GM23338 (cell line): ENCODE measurements around the gene MAP3K6. TPM values are rescaled to one million over a fixed set of nuclear protein-coding genes. Genes with fewer than 3 reads are reported as not detected.
A peak's percentile ranks its signal among the peaks of the same experiment; 100 is the strongest.

ENCODE experiments used
- ATAC-seq: fragments of 200-7000 bp; cut with Tn5 transposase; 3 replicates; pipeline ENCODE4 v1.9.1; 2020
- DNase-seq: peaks from one replicate; pipeline ENCODE4 v3.0.0-alpha.2; 2015; ENCODE audit warnings: low spot score
- H2AFZ ChIP-seq: fragments of 200-600 bp; sonication (generic); 2 replicates; pipeline ENCODE4 v1.8.0; 2016; ENCODE audit warnings: antibody characterized with exemption, mild to moderate bottlenecking, moderate library complexity
- H3F3A ChIP-seq: fragments of 200-600 bp; sonication (generic); replicated peaks from 2 replicates; pipeline ENCODE4 v1.8.0; 2017; ENCODE audit warnings: antibody characterized with exemption, mixed run types, low read depth
- H3K27ac ChIP-seq: fragments of 200-600 bp; sonication (generic); 2 replicates; pipeline ENCODE4 v1.6.1; 2016; ENCODE audit warnings: low read depth
- H3K27me3 ChIP-seq: fragments of 200-600 bp; sonication (generic); 2 replicates; pipeline ENCODE4 v1.8.0; 2016; ENCODE audit warnings: mild to moderate bottlenecking, mixed run types, moderate library complexity; ENCODE audit not compliant: insufficient read depth
- H3K36me3 ChIP-seq: fragments of 200-600 bp; sonication (generic); 2 replicates; pipeline ENCODE4 v1.8.0; 2016; ENCODE audit warnings: mild to moderate bottlenecking; ENCODE audit not compliant: insufficient read depth
- H3K4me1 ChIP-seq: fragments of 200-600 bp; sonication (generic); 2 replicates; pipeline ENCODE4 v1.8.0; 2016; ENCODE audit warnings: mild to moderate bottlenecking, moderate library complexity; ENCODE audit not compliant: insufficient read depth
- H3K4me2 ChIP-seq: fragments of 200-600 bp; sonication (generic); 2 replicates; pipeline ENCODE4 v1.7.1; 2017; ENCODE audit warnings: mixed run types
- H3K4me3 ChIP-seq: fragments of 200-600 bp; sonication (generic); 2 replicates; pipeline ENCODE4 v1.6.1; 2016; ENCODE audit warnings: mixed run types
- H3K79me2 ChIP-seq: fragments of 200-600 bp; sonication (generic); replicated peaks from 2 replicates; pipeline ENCODE4 v1.8.0; 2017; ENCODE audit warnings: mild to moderate bottlenecking; ENCODE audit not compliant: insufficient read depth
- H3K9me2 ChIP-seq: fragments of 200-600 bp; sonication (generic); 2 replicates; pipeline ENCODE4 v1.8.0; 2017; ENCODE audit not compliant: insufficient read depth
- H4K20me1 ChIP-seq: fragments of 200-600 bp; sonication (generic); replicated peaks from 2 replicates; pipeline ENCODE4 v1.8.0; 2017; ENCODE audit warnings: mild to moderate bottlenecking; ENCODE audit not compliant: insufficient read depth
- H3K27ac Mint-ChIP-seq: 2 replicates; pipeline ENCODE4 v1.8.0; 2020; ENCODE audit warnings: inconsistent platforms, mild to moderate bottlenecking, moderate library complexity, mixed read lengths
- H3K27me3 Mint-ChIP-seq: 3 replicates; pipeline ENCODE4 v1.8.0; 2022; ENCODE audit warnings: low read depth, mild to moderate bottlenecking, moderate library complexity, mixed read lengths, inconsistent platforms; ENCODE audit not compliant: insufficient read depth, poor library complexity
- H3K36me3 Mint-ChIP-seq: 3 replicates; pipeline ENCODE4 v1.8.0; 2021; ENCODE audit warnings: low read depth, mild to moderate bottlenecking, inconsistent platforms, moderate library complexity, mixed read lengths
- H3K4me1 Mint-ChIP-seq: 3 replicates; pipeline ENCODE4 v1.8.0; 2020; ENCODE audit warnings: mild to moderate bottlenecking, inconsistent platforms, mixed read lengths
- H3K4me3 Mint-ChIP-seq: 3 replicates; pipeline ENCODE4 v1.8.0; 2021; ENCODE audit warnings: moderate library complexity, mild to moderate bottlenecking, inconsistent platforms, mixed read lengths
- H3K9me3 Mint-ChIP-seq: 3 replicates; pipeline ENCODE4 v1.8.0; 2020; ENCODE audit warnings: moderate library complexity, mild to moderate bottlenecking, inconsistent platforms, mixed read lengths
- CREB1 ChIP-seq: fragments of 250-450 bp; sonication (Bioruptor Pico); IDR thresholded peaks from 2 replicates; pipeline ENCODE4 v1.5.0; 2020; ENCODE audit warnings: low read depth, mild to moderate bottlenecking, moderate library complexity
- CTCF ChIP-seq, 2 experiments: fragments of 200-600 bp in 1 of 2; sonication (generic) in 1 of 2; conservative IDR thresholded peaks; 2 replicates each; pipeline versions ENCODE4 v1.5.1 to v1.6.1; 2016 to 2017; ENCODE audit warnings: antibody characterized with exemption in 2 of 2, low read depth in 2 of 2, mild to moderate bottlenecking in 2 of 2, moderate library complexity in 1 of 2
- EZH2phosphoT487 ChIP-seq: fragments of 200-600 bp; sonication (generic); IDR thresholded peaks from one replicate; pipeline ENCODE4 v1.8.1; 2018; ENCODE audit warnings: antibody characterized with exemption; ENCODE audit not compliant: unreplicated experiment
- POLR2AphosphoS5 ChIP-seq: IDR thresholded peaks from 2 replicates; pipeline ENCODE4 v1.6.1; 2016; ENCODE audit warnings: antibody characterized with exemption, low read depth
- ZNF462 ChIP-seq: fragments of 250-450 bp; sonication (Bioruptor Pico); IDR thresholded peaks from 2 replicates; pipeline ENCODE4 v1.5.0; 2020; ENCODE audit warnings: mild to moderate bottlenecking, moderate library complexity
- polyA plus RNA-seq: library from polyadenylated mRNA; unstranded; fragments of >200 nt; fragmentation: Nextera tagmentation; extraction: Ambion mirVana; gene quantifications from 2 replicates; pipeline ENCODE4 v1.2.1, GENCODE V29; 2016
- total RNA-seq: library from RNA; depleted of rRNA; stranded (reverse); fragments of >200 nt; shearing (Covaris generic); gene quantifications from 2 replicates; pipeline ENCODE4 v1.2.3, GENCODE V29; 2014

MAP3K6 gene
- total and polyA plus RNA-seq, 2 experiments from 2014 or later, result 8.2 to 10.6 TPM

DNA sequence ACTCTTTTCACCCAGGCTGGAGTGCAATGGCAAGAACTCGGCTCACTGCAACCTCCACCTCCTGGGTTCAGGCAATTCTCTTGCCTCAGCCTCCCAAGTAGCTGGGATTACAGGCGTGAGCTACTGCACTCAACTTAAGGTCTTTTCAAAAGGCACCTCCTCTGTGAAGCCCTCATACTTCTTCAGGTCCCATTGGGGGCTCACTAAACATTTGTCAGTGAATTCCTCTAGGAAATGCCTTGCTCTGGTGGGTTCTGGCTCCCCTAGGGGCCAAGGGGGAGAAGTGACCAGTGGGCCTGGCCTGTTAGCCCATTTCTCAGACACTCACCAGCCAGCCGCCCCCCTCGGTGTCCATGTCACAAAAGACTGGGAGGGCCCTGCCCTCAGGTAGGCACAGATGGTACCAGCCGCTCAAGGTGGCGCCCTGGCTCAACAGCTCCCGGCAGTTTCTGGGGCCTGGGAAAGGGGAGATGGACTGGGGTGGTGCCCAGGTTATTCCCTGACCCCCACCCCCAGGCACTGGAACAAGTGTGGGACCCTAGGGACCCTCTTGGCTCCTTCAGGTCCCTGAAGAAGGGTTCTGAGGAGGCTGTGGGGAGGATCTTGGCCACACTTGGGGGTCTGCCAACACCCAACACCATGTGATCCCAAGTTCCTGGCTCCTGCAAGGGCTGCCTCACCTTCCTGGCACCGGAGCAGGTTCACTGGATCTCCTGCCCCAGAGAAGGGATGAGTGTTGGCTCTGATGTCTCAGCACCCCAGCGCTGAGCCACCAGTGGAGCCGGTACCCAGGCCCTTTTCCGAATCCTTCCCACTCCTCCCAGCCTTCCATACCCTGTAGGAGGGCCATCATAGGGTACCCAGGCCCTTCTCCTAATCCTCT lies 6.3 kb upstream of the MAP3K6 start:
- Mint-ChIP-seq H3K4me3 (no peak overlapping the region), H3K9me3 (no peaks in the 10 kb centered on the region), H3K27ac (no peak overlapping the region), H3K27me3 (no peaks in the 10 kb centered on the region), H3K36me3 (no peaks in the 10 kb centered on the region), H3K4me1 (peaks cover 10% of the 10 kb centered on the region; the same call in 1 of the 3 replicates)
- H3K9me2 ChIP-seq, result no peaks in the 10 kb centered on the region
- H2AFZ ChIP-seq, result 0 out of 2 replicates have a peak overlapping the region, but pooled peaks have one; percentile 18
- H3K27me3 ChIP-seq, result no peaks in the 10 kb centered on the region
- H3F3A ChIP-seq, result no peaks in the 10 kb centered on the region
- no peaks in the 10 kb centered on the region for H4K20me1 ChIP-seq
- no peaks in the 10 kb centered on the region for H3K79me2 ChIP-seq
- H3K27ac ChIP-seq, result no peak overlapping the region
- TF ChIP-seq POLR2AphosphoS5, result no peak
- TF ChIP-seq CTCF (conservative IDR thresholded peaks at IDR 0.05; ENCODE audit: low read depth in 2 of 2), result peak; percentile 60 to 65
- H3K4me2 ChIP-seq, result no peak overlapping the region
- H3K4me3 ChIP-seq, result no peak overlapping the region
- H3K36me3 ChIP-seq, result no peaks in the 10 kb centered on the region
- H3K4me1 ChIP-seq, result no peaks in the 10 kb centered on the region; the same call in 1 of the 2 replicates
- peak; percentile 82 for DNase-seq
- peak; percentile 89 for ATAC-seq

DNA sequence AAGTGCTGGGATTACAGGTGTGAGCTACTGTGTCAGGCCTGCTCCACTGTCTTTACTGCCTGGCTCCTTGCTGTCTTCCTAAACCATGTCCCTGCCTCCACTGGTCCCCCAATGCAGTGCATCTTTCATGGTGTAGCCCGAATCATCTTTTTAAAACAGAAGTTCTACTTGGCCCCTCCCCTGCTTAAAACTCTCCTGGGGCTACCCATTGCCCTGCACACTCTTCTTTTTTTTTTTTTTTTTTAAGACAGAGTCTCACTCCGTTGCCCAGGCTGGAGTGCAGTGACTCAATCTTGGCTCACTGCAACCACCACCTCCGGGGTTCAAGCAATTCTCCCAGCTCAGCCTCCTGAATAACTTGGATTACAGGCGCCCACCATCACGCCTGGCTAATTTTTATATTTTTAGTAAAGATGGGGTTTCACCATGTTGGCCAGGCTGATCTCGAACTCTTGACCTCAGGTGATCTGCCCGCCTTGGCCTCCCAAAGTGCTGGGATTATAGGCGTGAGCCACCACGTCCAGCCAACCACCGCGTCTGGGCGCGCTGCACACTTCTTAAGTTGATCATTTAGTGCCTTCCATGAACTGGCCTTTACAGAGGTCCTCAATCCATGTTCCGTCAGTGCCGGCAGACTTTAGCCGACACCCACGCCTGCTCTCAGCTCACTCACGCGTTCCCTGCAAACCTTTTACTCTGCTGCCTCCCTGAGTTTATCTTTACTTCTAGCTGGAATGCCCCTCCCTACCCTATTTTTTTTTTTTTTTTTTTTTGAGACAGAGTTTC lies 5.5 kb upstream of the MAP3K6 start:
- H3K27me3 Mint-ChIP-seq, result no peaks in the 10 kb centered on the region
- H3K4me1 Mint-ChIP-seq, result peaks cover 12% of the 10 kb centered on the region
- ATAC-seq (no peak), DNase-seq (no peak)
- Histone ChIP-seq H4K20me1 (no peaks in the 10 kb centered on the region), H3K4me2 (no peak overlapping the region), H3K4me3 (no peak overlapping the region), H3K27me3 (no peaks in the 10 kb centered on the region), H3K27ac (no peak overlapping the region), H3K4me1 (peaks cover 7% of the 10 kb centered on the region), H3K79me2 (no peaks in the 10 kb centered on the region), H3K36me3 (no peaks in the 10 kb centered on the region), H2AFZ (0 out of 2 replicates have a peak overlapping the region, but pooled peaks have one; percentile 18), H3F3A (peaks cover 8% of the 10 kb centered on the region; the same call in 1 of the 2 replicates), H3K9me2 (no peaks in the 10 kb centered on the region)
- no peak for TF ChIP-seq ZNF462 (CRISPR knock-in tag)
- 0 out of 4 replicates have a peak, but pooled peaks of 1 of the 2 experiments have one; percentile 5 for TF ChIP-seq CTCF (conservative IDR thresholded peaks at IDR 0.05; ENCODE audit: low read depth in 2 of 2)
- TF ChIP-seq EZH2phosphoT487, result no peak
- TF ChIP-seq CREB1, result no peak
- H3K27ac Mint-ChIP-seq, result no peak overlapping the region
- H3K36me3 Mint-ChIP-seq, result no peaks in the 10 kb centered on the region
- H3K9me3 Mint-ChIP-seq, result no peaks in the 10 kb centered on the region
- H3K4me3 Mint-ChIP-seq, result no peak overlapping the region
